ENCODE data around the gene CASP8. TPM values are rescaled to one million over a fixed set of nuclear protein-coding genes. Genes with fewer than 3 reads are reported as not detected.

Gene CASP8
- total RNA-seq, 1 experiment from 2014 or later: 28.4 TPM

- no TSS peak for BruUV-seq (replicated peaks)
- Histone ChIP-seq H3K27me3 (replicated peaks; ENCODE audit: insufficient read depth, low read depth, low read length, poor library complexity) (no peaks in the 10 kb centered on the region), H3K27ac (ENCODE audit: low read depth, low read length, poor library complexity, severe bottlenecking) (no peak overlapping the region), H3K36me3 (ENCODE audit: insufficient read depth, low read length, poor library complexity, severe bottlenecking) (no peaks in the 10 kb centered on the region), H3K9me3 (ENCODE audit: low read depth, low read length, poor library complexity, severe bottlenecking) (peaks cover 5% of the 10 kb centered on the region), H3K4me3 (ENCODE audit: low read depth, low read length, poor library complexity, severe bottlenecking) (no peak overlapping the region), H3K4me1 (ENCODE audit: insufficient read depth, low read length, poor library complexity, severe bottlenecking) (no peaks in the 10 kb centered on the region)
- ChIA-PET POLR2A (ENCODE audit: low non-redundant PET) (no interaction called here), CTCF (interaction anchor here (0.7 kb wide), 1 partner anchor 478 kb away, joined by 5 read pairs; no protein-coding TSS in a partner anchor)
- TF ChIP-seq EZH2 (IDR thresholded peaks at IDR 0.05; ENCODE audit: borderline replicate concordance, low read depth, low read length, poor library complexity, severe bottlenecking): no peak
- DNase-seq (ENCODE audit: low spot score): no peak
- intact Hi-C loops (cut with micrococcal nuclease; ENCODE audit: unreplicated experiment): no loop called here
These were observed 15.5 kb upstream of the CASP8 start for GRCh38 chr2:201244829-201245228.

DNA sequence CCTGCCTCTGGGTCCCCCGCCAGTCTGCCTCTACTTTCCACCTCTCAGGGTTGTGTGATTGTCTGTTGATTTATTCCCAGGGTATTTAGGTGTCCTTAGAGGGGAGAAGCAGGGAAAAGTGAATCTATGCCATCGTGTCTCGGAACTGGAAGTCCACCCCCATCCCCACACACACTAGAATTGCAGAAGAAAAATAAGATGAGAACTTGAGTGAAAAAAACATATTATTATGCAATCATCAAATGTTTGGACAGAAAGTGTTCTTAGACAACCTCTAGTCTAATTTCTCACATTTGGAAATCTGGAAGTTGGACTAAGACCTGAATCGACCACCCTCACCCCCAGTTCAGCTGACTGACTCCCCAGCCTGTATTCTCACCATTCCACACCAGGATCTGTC lies 14.1 kb upstream of the CASP8 start:
- POLR2A ChIA-PET (ENCODE audit: low non-redundant PET): no interaction called here
- TF ChIP-seq EZH2 (IDR thresholded peaks at IDR 0.05; ENCODE audit: borderline replicate concordance, low read depth, low read length, poor library complexity, severe bottlenecking): no peak
- no peak for TF ChIP-seq CTCF (conservative IDR thresholded peaks at IDR 0.05; ENCODE audit: low read depth, low read length)
- H3K27me3 ChIP-seq (replicated peaks; ENCODE audit: insufficient read depth, low read depth, low read length, poor library complexity): no peaks in the 10 kb centered on the region
- no peak overlapping the region for H3K27ac ChIP-seq (ENCODE audit: low read depth, low read length, poor library complexity, severe bottlenecking)
- intact Hi-C loops (cut with micrococcal nuclease; ENCODE audit: unreplicated experiment): no loop called here
- H3K9me3 ChIP-seq (ENCODE audit: low read depth, low read length, poor library complexity, severe bottlenecking): peaks cover 5% of the 10 kb centered on the region
- no peak for DNase-seq (ENCODE audit: low spot score)
- BruUV-seq (replicated peaks): no TSS peak
- no peak overlapping the region for H3K4me3 ChIP-seq (ENCODE audit: low read depth, low read length, poor library complexity, severe bottlenecking)
- no peaks in the 10 kb centered on the region for H3K36me3 ChIP-seq (ENCODE audit: insufficient read depth, low read length, poor library complexity, severe bottlenecking)
- no peaks in the 10 kb centered on the region for H3K4me1 ChIP-seq (ENCODE audit: insufficient read depth, low read length, poor library complexity, severe bottlenecking)
- CTCF ChIA-PET: no interaction called here

- H3K4me1 ChIP-seq (ENCODE audit: insufficient read depth, low read length, poor library complexity, severe bottlenecking): no peaks in the 10 kb centered on the region
- intact Hi-C loops (cut with micrococcal nuclease; ENCODE audit: unreplicated experiment): no loop called here
- no peak overlapping the region for H3K4me3 ChIP-seq (ENCODE audit: low read depth, low read length, poor library complexity, severe bottlenecking)
- H3K9me3 ChIP-seq (ENCODE audit: low read depth, low read length, poor library complexity, severe bottlenecking): no peaks in the 10 kb centered on the region
- DNase-seq (ENCODE audit: low spot score): no peak
- H3K27ac ChIP-seq (ENCODE audit: low read depth, low read length, poor library complexity, severe bottlenecking): no peak overlapping the region
- POLR2A ChIA-PET (ENCODE audit: low non-redundant PET): no interaction called here
- no peaks in the 10 kb centered on the region for H3K27me3 ChIP-seq (replicated peaks; ENCODE audit: insufficient read depth, low read depth, low read length, poor library complexity)
- BruUV-seq (replicated peaks): no TSS peak
- no peaks in the 10 kb centered on the region for H3K36me3 ChIP-seq (ENCODE audit: insufficient read depth, low read length, poor library complexity, severe bottlenecking)
- CTCF ChIA-PET: no interaction called here
- TF ChIP-seq EZH2 (IDR thresholded peaks at IDR 0.05; ENCODE audit: borderline replicate concordance, low read depth, low read length, poor library complexity, severe bottlenecking) (no peak), CTCF (conservative IDR thresholded peaks at IDR 0.05; ENCODE audit: low read depth, low read length) (no peak)
These were observed 12.0 kb upstream of the CASP8 start for GRCh38 chr2:201248288-201248844.

GRCh38 chr2:201249889-201250288 lies 10.4 kb upstream of the CASP8 start:
- ChIA-PET POLR2A (ENCODE audit: low non-redundant PET) (no interaction called here), CTCF (no interaction called here)
- intact Hi-C loops (cut with micrococcal nuclease; ENCODE audit: unreplicated experiment): no loop called here
- Histone ChIP-seq H3K27me3 (replicated peaks; ENCODE audit: insufficient read depth, low read depth, low read length, poor library complexity) (no peaks in the 10 kb centered on the region), H3K4me1 (ENCODE audit: insufficient read depth, low read length, poor library complexity, severe bottlenecking) (no peaks in the 10 kb centered on the region), H3K27ac (ENCODE audit: low read depth, low read length, poor library complexity, severe bottlenecking) (no peak overlapping the region), H3K4me3 (ENCODE audit: low read depth, low read length, poor library complexity, severe bottlenecking) (no peak overlapping the region), H3K36me3 (ENCODE audit: insufficient read depth, low read length, poor library complexity, severe bottlenecking) (no peaks in the 10 kb centered on the region), H3K9me3 (ENCODE audit: low read depth, low read length, poor library complexity, severe bottlenecking) (no peaks in the 10 kb centered on the region)
- no TSS peak for BruUV-seq (replicated peaks)
- TF ChIP-seq CTCF (conservative IDR thresholded peaks at IDR 0.05; ENCODE audit: low read depth, low read length) (no peak), EZH2 (IDR thresholded peaks at IDR 0.05; ENCODE audit: borderline replicate concordance, low read depth, low read length, poor library complexity, severe bottlenecking) (no peak)
- DNase-seq (ENCODE audit: low spot score): no peak
